Superior temporal gyrus (tissue), 1 donor: Measurements from ENCODE around the gene ASPA.
A peak's percentile ranks its signal among the peaks of the same experiment; 100 is the strongest.

Experiments used
- DNase-seq: peaks from one replicate; pipeline ENCODE4 v3.0.0-alpha.2; 2016; ENCODE audit errors: extremely low spot score

Gene ASPA

GRCh38 chr17:3534881-3535252, 59.1 kb downstream of the ASPA start:
- DNase-seq = no peak

GRCh38 chr17:3535253-3535995, 59.6 kb downstream of the ASPA start:
- peak; percentile 80 for DNase-seq

- peak; percentile 15 for DNase-seq
Measured at GRCh38 chr17:3536716-3537115, 60.9 kb downstream of the ASPA start.

GRCh38 chr17:3539881-3540540, 64.2 kb downstream of the ASPA start:
- DNase-seq = no peak

- no peak for DNase-seq
Measured at GRCh38 chr17:3542410-3543088, 66.8 kb downstream of the ASPA start.

GRCh38 chr17:3543453-3543852, 67.7 kb downstream of the ASPA start:
- peak; percentile 26 for DNase-seq

- DNase-seq = no peak
Measured at GRCh38 chr17:3544365-3544764, 68.6 kb downstream of the ASPA start.

- no peak for DNase-seq
Measured at GRCh38 chr17:3545151-3545550, 69.4 kb downstream of the ASPA start.

GRCh38 chr17:3546521-3546920, 70.7 kb downstream of the ASPA start:
- no peak for DNase-seq

- DNase-seq = no peak
Measured at GRCh38 chr17:3546997-3547396, 71.2 kb downstream of the ASPA start.

- no peak for DNase-seq
Measured at GRCh38 chr17:3547628-3548027, 71.8 kb downstream of the ASPA start.

GRCh38 chr17:3549610-3550162, 73.9 kb downstream of the ASPA start:
- no peak for DNase-seq

GRCh38 chr17:3551189-3551588, 75.4 kb downstream of the ASPA start:
- no peak for DNase-seq

- no peak for DNase-seq
Measured at GRCh38 chr17:3552916-3553315, 77.1 kb downstream of the ASPA start.
